DOHH2 (cell line): Measurements from ENCODE around the gene CDH24.

ENCODE experiments used
- H3F3A ChIP-seq: fragments of 200-600 bp; sonication (generic), shearing (Covaris generic); 2 replicates; pipeline ENCODE4 v1.6.0; 2016; ENCODE audit warnings: antibody characterized with exemption, mild to moderate bottlenecking; ENCODE audit not compliant: control insufficient read depth, insufficient read depth
- H3K27ac ChIP-seq: fragments of 200-600 bp; sonication (generic); 2 replicates; pipeline ENCODE4 v1.5.1; 2014; ENCODE audit warnings: low read depth, mild to moderate bottlenecking, low read length, moderate library complexity
- H3K27me3 ChIP-seq: fragments of 200-600 bp; sonication (generic); 2 replicates; pipeline ENCODE4 v1.6.1; 2014; ENCODE audit warnings: mild to moderate bottlenecking, low read length, mixed read lengths; ENCODE audit not compliant: control insufficient read depth
- H3K36me3 ChIP-seq: fragments of 200-600 bp; sonication (generic); 2 replicates; pipeline ENCODE4 v1.6.1; 2014; ENCODE audit warnings: mild to moderate bottlenecking, low read length, moderate library complexity, mixed read lengths; ENCODE audit not compliant: control insufficient read depth
- H3K4me1 ChIP-seq: fragments of 200-600 bp; sonication (generic); 2 replicates; pipeline ENCODE4 v1.6.1; 2014; ENCODE audit warnings: mild to moderate bottlenecking, low read length, mixed read lengths; ENCODE audit not compliant: control insufficient read depth
- H3K4me2 ChIP-seq: fragments of 200-600 bp; sonication (generic); 2 replicates; pipeline ENCODE4 v1.6.0; 2014; ENCODE audit warnings: mild to moderate bottlenecking, low read length, moderate library complexity
- H3K4me3 ChIP-seq: fragments of 200-600 bp; sonication (generic); 2 replicates; pipeline ENCODE4 v1.5.1; 2014; ENCODE audit warnings: mild to moderate bottlenecking, low read length, mixed read lengths
- H3K79me2 ChIP-seq: fragments of 200-600 bp; sonication (generic); 2 replicates; pipeline ENCODE4 v1.6.1; 2014; ENCODE audit warnings: mild to moderate bottlenecking, low read length, mixed read lengths; ENCODE audit not compliant: control insufficient read depth
- H3K9me2 ChIP-seq: fragments of 200-600 bp; sonication (generic); replicated peaks from 2 replicates; pipeline ENCODE4 v1.6.1; 2014; ENCODE audit warnings: mild to moderate bottlenecking, low read length, mixed read lengths; ENCODE audit not compliant: control insufficient read depth
- H3K9me3 ChIP-seq: fragments of 200-600 bp; sonication (generic); 2 replicates; pipeline ENCODE4 v1.6.1; 2014; ENCODE audit warnings: antibody characterized with exemption, low read length, mixed read lengths; ENCODE audit not compliant: control insufficient read depth, insufficient read depth
- H4K20me1 ChIP-seq: fragments of 200-600 bp; sonication (generic); 2 replicates; pipeline ENCODE4 v1.6.0; 2014; ENCODE audit warnings: low read depth, mild to moderate bottlenecking, antibody characterized with exemption, low read length, moderate library complexity; ENCODE audit not compliant: control insufficient read depth, insufficient read depth
- EZH2phosphoT487 ChIP-seq: fragments of 200-600 bp; sonication (generic); IDR thresholded peaks from 2 replicates; pipeline ENCODE4 v1.6.1; 2017; ENCODE audit warnings: borderline replicate concordance, mild to moderate bottlenecking, antibody characterized with exemption, low read length, moderate library complexity, mixed read lengths
- TF ChIP-seq, protein P1 (sequence below): fragments of 200-600 bp; sonication (generic); IDR thresholded peaks from one replicate; pipeline ENCODE4 v1.5.1; 2014; ENCODE audit warnings: antibody characterized with exemption, mild to moderate bottlenecking, low read depth, low read length; ENCODE audit not compliant: poor library complexity, severe bottlenecking

The CDH24 gene

GRCh38 chr14:22997676-22998323 is 59.5 kb downstream of the CDH24 start:
- Histone ChIP-seq H3K27me3 (no peaks in the 10 kb centered on the region), H3K9me2 (no peaks in the 10 kb centered on the region), H3K4me3 (no peak overlapping the region), H4K20me1 (no peaks in the 10 kb centered on the region), H3K4me1 (peaks cover 5% of the 10 kb centered on the region; the same call in 1 of the 2 replicates), H3K36me3 (peaks cover 8% of the 10 kb centered on the region; the same call in 1 of the 2 replicates), H3K79me2 (no peaks in the 10 kb centered on the region), H3F3A (peaks cover 4% of the 10 kb centered on the region; the same call in 1 of the 2 replicates), H3K27ac (no peak overlapping the region), H3K9me3 (no peaks in the 10 kb centered on the region), H3K4me2 (no peak overlapping the region)
- TF ChIP-seq, protein P1, sequence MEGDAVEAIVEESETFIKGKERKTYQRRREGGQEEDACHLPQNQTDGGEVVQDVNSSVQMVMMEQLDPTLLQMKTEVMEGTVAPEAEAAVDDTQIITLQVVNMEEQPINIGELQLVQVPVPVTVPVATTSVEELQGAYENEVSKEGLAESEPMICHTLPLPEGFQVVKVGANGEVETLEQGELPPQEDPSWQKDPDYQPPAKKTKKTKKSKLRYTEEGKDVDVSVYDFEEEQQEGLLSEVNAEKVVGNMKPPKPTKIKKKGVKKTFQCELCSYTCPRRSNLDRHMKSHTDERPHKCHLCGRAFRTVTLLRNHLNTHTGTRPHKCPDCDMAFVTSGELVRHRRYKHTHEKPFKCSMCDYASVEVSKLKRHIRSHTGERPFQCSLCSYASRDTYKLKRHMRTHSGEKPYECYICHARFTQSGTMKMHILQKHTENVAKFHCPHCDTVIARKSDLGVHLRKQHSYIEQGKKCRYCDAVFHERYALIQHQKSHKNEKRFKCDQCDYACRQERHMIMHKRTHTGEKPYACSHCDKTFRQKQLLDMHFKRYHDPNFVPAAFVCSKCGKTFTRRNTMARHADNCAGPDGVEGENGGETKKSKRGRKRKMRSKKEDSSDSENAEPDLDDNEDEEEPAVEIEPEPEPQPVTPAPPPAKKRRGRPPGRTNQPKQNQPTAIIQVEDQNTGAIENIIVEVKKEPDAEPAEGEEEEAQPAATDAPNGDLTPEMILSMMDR: no peak
- TF ChIP-seq EZH2phosphoT487: no peak
